Neural progenitor cell (in vitro differentiated cells): Measurements from ENCODE around the gene TMEM52. TPM values are rescaled to one million over a fixed set of nuclear protein-coding genes. Genes with fewer than 3 reads are reported as not detected.

Experiments
- DNase-seq: peaks from one replicate; pipeline ENCODE4 v3.0.0-alpha.2; 2016; ENCODE audit warnings: low spot score
- H2AFZ ChIP-seq: fragments of 200-600 bp; sonication (generic); replicated peaks from 2 replicates; pipeline ENCODE4 v1.6.1; 2016; ENCODE audit warnings: antibody characterized with exemption
- H3F3A ChIP-seq: fragments of 200-600 bp; sonication (generic); 2 replicates; pipeline ENCODE4 v1.6.1; 2016; ENCODE audit warnings: antibody characterized with exemption, low read depth
- H3K27ac ChIP-seq: fragments of 200-600 bp; sonication (generic); 2 replicates; pipeline ENCODE4 v1.5.1; 2016; ENCODE audit warnings: mild to moderate bottlenecking
- H3K27me3 ChIP-seq: fragments of 200-600 bp; sonication (generic); 2 replicates; pipeline ENCODE4 v1.6.1; 2016; ENCODE audit warnings: mild to moderate bottlenecking, moderate library complexity
- H3K36me3 ChIP-seq: fragments of 200-600 bp; sonication (generic); 2 replicates; pipeline ENCODE4 v1.5.1; 2016
- H3K4me1 ChIP-seq: fragments of 200-600 bp; sonication (generic); 2 replicates; pipeline ENCODE4 v1.6.1; 2016; ENCODE audit warnings: mixed run types
- H3K4me2 ChIP-seq: fragments of 200-600 bp; sonication (generic); 2 replicates; pipeline ENCODE4 v1.6.1; 2016
- H3K4me3 ChIP-seq: fragments of 200-600 bp; sonication (generic); 2 replicates; pipeline ENCODE4 v1.5.1; 2016
- H3K79me2 ChIP-seq: fragments of 200-600 bp; sonication (generic); 2 replicates; pipeline ENCODE4 v1.6.1; 2016; ENCODE audit warnings: low read depth
- H3K9ac ChIP-seq: fragments of 200-600 bp; sonication (generic); 2 replicates; pipeline ENCODE4 v1.6.1; 2016
- H3K9me3 ChIP-seq: fragments of 200-600 bp; sonication (generic); 2 replicates; pipeline ENCODE4 v1.5.1; 2016; ENCODE audit warnings: low read depth
- H4K20me1 ChIP-seq: fragments of 200-600 bp; sonication (generic); 2 replicates; pipeline ENCODE4 v1.6.1; 2016; ENCODE audit warnings: low read depth
- H3K27ac Mint-ChIP-seq: 3 replicates; pipeline ENCODE4 v1.8.0; 2021; ENCODE audit warnings: mixed read lengths
- H3K27me3 Mint-ChIP-seq: 2 replicates; pipeline ENCODE4 v1.8.0; 2022; ENCODE audit warnings: low read depth, mild to moderate bottlenecking, inconsistent platforms, moderate library complexity, mixed read lengths; ENCODE audit not compliant: insufficient read depth
- H3K36me3 Mint-ChIP-seq: 3 replicates; pipeline ENCODE4 v1.8.0; 2021; ENCODE audit warnings: mixed read lengths
- H3K4me1 Mint-ChIP-seq: 3 replicates; pipeline ENCODE4 v1.8.0; 2021; ENCODE audit warnings: mixed read lengths
- H3K4me3 Mint-ChIP-seq: 3 replicates; pipeline ENCODE4 v1.8.0; 2021; ENCODE audit warnings: mild to moderate bottlenecking, moderate library complexity, mixed read lengths
- H3K9me3 Mint-ChIP-seq: 3 replicates; pipeline ENCODE4 v1.8.0; 2020; ENCODE audit warnings: mixed read lengths
- EZH2 ChIP-seq: fragments of 200-600 bp; sonication (generic); IDR thresholded peaks from 2 replicates; pipeline ENCODE4 v1.6.1; 2017; ENCODE audit warnings: antibody characterized with exemption, mild to moderate bottlenecking, moderate library complexity
- EZH2phosphoT487 ChIP-seq: fragments of 200-600 bp; sonication (generic); IDR thresholded peaks from 2 replicates; pipeline ENCODE4 v1.6.1; 2017; ENCODE audit warnings: antibody characterized with exemption
- total RNA-seq: library from RNA; depleted of rRNA; stranded (reverse); fragments of >200 nt; gene quantifications from 2 replicates; pipeline ENCODE4 v1.2.3, GENCODE V29; 2015; ENCODE audit warnings: low replicate concordance
- TF ChIP-seq, protein P1 (sequence below): fragments of 200-600 bp; sonication (generic); IDR thresholded peaks from 2 replicates; pipeline ENCODE4 v1.5.1; 2017; ENCODE audit warnings: antibody characterized with exemption, mild to moderate bottlenecking

Gene TMEM52
- total RNA-seq, 1 donor from 2014 or later = 2.9 TPM

DNA sequence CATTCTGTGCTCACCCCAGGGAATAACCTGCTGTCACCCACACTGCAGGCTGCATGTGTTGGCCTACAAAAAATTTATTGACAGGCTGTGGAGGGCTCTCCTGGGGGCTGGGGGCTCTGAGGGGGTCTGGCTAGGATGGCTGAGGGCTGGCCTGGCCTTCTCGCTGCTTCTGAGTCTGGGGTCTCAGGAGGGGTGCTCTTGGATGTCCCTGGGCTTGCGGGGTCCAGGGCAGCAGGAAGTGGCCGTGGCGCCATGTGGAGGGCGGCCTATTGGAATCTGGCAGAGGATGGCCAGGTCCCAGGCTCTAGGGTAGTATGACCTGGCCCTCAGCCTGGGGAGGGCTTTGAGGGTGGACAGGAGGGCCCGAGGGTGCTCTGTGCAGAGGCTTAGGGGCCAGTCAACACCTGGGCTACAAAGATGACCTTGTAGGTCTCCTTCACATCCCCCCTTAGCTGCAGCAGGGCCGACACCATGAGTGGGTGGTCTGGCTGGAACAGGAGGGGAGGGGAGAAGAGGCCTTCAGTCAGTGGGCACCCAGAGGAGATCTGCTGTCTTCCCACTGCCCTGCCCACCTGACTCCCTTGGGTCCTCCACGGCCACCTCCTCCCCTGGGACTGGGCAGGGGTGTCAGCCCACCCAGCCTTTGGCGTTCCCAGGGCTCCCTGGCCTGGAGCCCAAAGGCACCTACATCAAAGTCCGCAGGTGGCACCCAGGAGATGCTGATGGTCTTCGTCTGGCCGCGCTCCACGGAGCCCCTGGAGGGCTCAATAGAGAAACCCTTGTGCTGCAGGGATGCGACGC lies 3.0 kb upstream of the TMEM52 start:
- H3K4me1 ChIP-seq = peaks cover 11% of the 10 kb centered on the region
- no peaks in the 10 kb centered on the region for H3K79me2 ChIP-seq
- H4K20me1 ChIP-seq = no peaks in the 10 kb centered on the region
- H3K4me3 Mint-ChIP-seq = no peak overlapping the region
- H3K9ac ChIP-seq = no peak overlapping the region
- no peak overlapping the region for H2AFZ ChIP-seq
- H3K9me3 ChIP-seq = no peaks in the 10 kb centered on the region
- H3K27ac Mint-ChIP-seq = no peak overlapping the region
- H3K4me2 ChIP-seq = no peak overlapping the region
- H3K27ac ChIP-seq = no peak overlapping the region
- no peak for TF ChIP-seq EZH2
- TF ChIP-seq, protein P1, sequence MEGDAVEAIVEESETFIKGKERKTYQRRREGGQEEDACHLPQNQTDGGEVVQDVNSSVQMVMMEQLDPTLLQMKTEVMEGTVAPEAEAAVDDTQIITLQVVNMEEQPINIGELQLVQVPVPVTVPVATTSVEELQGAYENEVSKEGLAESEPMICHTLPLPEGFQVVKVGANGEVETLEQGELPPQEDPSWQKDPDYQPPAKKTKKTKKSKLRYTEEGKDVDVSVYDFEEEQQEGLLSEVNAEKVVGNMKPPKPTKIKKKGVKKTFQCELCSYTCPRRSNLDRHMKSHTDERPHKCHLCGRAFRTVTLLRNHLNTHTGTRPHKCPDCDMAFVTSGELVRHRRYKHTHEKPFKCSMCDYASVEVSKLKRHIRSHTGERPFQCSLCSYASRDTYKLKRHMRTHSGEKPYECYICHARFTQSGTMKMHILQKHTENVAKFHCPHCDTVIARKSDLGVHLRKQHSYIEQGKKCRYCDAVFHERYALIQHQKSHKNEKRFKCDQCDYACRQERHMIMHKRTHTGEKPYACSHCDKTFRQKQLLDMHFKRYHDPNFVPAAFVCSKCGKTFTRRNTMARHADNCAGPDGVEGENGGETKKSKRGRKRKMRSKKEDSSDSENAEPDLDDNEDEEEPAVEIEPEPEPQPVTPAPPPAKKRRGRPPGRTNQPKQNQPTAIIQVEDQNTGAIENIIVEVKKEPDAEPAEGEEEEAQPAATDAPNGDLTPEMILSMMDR = no peak
- no peak for TF ChIP-seq EZH2phosphoT487
- no peaks in the 10 kb centered on the region for H3K36me3 Mint-ChIP-seq
- H3K27me3 Mint-ChIP-seq = peaks cover 8% of the 10 kb centered on the region
- H3K27me3 ChIP-seq = peaks cover 20% of the 10 kb centered on the region
- H3K9me3 Mint-ChIP-seq = no peaks in the 10 kb centered on the region
- peaks cover 8% of the 10 kb centered on the region for H3F3A ChIP-seq
- no peak overlapping the region for H3K4me3 ChIP-seq
- H3K4me1 Mint-ChIP-seq = peaks cover 3% of the 10 kb centered on the region
- no peak for DNase-seq
- no peaks in the 10 kb centered on the region for H3K36me3 ChIP-seq

DNA sequence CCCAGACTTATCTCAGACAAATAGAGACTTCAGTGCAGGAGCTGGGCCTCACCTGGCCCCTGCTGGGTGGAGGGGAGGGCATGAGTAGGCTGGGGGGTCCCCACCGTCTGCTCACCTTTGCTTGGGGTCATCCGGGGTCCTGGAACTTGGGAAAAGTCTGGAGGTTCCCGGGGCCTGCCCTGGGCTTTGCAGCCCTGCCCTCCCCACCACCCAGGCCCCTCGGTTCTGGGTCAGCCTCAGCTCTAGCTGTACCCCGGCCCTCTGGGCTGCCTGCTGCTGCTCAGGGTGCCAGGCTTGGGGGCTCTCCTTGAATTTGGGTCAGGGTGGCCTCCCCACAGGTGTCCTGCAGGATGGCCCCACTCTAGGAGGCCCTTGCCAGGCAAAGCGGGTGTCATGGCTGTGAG lies 2.4 kb upstream of the TMEM52 start:
- Histone ChIP-seq H3K27ac (no peak overlapping the region), H3F3A (peaks cover 8% of the 10 kb centered on the region), H3K27me3 (peaks cover 20% of the 10 kb centered on the region), H3K4me2 (no peak overlapping the region), H2AFZ (no peak overlapping the region), H3K9me3 (no peaks in the 10 kb centered on the region), H3K4me3 (no peak overlapping the region), H3K79me2 (no peaks in the 10 kb centered on the region), H3K36me3 (no peaks in the 10 kb centered on the region), H4K20me1 (no peaks in the 10 kb centered on the region), H3K4me1 (peaks cover 11% of the 10 kb centered on the region), H3K9ac (no peak overlapping the region)
- no peak for DNase-seq
- Mint-ChIP-seq H3K27ac (no peak overlapping the region), H3K4me3 (no peak overlapping the region), H3K27me3 (peaks cover 8% of the 10 kb centered on the region), H3K36me3 (no peaks in the 10 kb centered on the region), H3K4me1 (peaks cover 3% of the 10 kb centered on the region), H3K9me3 (no peaks in the 10 kb centered on the region)
- TF ChIP-seq EZH2 (no peak), EZH2phosphoT487 (no peak)
- TF ChIP-seq, protein P1 = no peak

DNA sequence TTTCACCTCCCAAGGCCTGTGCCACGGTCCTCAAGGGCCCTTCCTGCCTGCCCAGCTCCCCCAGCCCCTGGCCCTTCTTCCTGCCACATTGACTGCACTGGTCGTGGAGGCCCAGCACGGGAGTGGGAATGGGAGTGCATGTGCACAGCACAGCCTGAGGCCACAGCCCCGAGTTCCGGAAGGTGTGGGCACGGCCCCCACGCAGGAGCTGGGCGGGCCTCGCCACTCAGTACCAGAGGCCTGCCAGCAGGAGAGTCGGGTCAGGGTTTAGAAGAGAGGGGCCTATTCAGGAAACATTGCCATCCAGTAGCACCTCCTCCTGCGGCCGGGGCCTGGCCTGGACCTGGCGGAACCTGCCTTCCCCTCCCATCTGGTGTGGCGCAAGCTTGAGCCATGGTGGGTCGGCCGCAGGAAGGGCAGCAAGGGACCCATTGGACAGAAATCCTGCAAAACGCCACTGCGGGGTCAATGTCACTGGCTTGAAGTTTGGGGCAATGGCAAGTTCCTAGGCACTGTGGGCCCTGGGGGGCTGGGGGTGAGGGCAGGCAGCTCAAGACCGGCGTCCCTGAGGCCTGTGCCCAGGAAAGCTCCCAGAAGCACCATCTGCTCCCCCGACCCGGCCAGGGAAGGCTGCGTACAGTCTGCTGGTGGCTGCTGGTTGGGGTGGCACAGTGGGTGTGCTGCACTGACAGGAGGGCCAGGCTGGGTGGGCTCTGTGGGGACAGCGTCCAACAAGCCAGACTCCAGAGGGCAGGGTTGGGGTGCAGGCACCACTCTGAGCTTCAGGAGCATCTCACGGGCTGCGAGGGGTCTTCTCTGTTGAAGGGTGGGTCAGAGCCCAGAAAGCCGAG lies 1.8 kb upstream of the TMEM52 start:
- no peaks in the 10 kb centered on the region for H3K36me3 Mint-ChIP-seq
- no peak overlapping the region for H3K4me3 ChIP-seq
- H3K4me1 ChIP-seq = peaks cover 11% of the 10 kb centered on the region
- no peak overlapping the region for H3K9ac ChIP-seq
- H3K4me1 Mint-ChIP-seq = peaks cover 3% of the 10 kb centered on the region
- no peaks in the 10 kb centered on the region for H4K20me1 ChIP-seq
- DNase-seq = no peak
- H3K4me3 Mint-ChIP-seq = no peak overlapping the region
- no peaks in the 10 kb centered on the region for H3K9me3 Mint-ChIP-seq
- H3K27ac ChIP-seq = no peak overlapping the region
- no peak overlapping the region for H3K27ac Mint-ChIP-seq
- H3K27me3 Mint-ChIP-seq = peaks cover 6% of the 10 kb centered on the region
- H3K9me3 ChIP-seq = no peaks in the 10 kb centered on the region
- H3F3A ChIP-seq = peaks cover 8% of the 10 kb centered on the region
- H3K4me2 ChIP-seq = no peak overlapping the region
- TF ChIP-seq EZH2 (no peak), EZH2phosphoT487 (no peak)
- TF ChIP-seq, protein P1 = no peak
- no peaks in the 10 kb centered on the region for H3K36me3 ChIP-seq
- H2AFZ ChIP-seq = no peak overlapping the region
- H3K79me2 ChIP-seq = no peaks in the 10 kb centered on the region
- peaks cover 20% of the 10 kb centered on the region for H3K27me3 ChIP-seq
